Keratinocyte (primary cell): ENCODE data around the gene SEMA3C. TPM values are rescaled to one million over a fixed set of nuclear protein-coding genes. Genes with fewer than 3 reads are reported as not detected.

ENCODE experiments used
- DNase-seq: peaks from one replicate; pipeline ENCODE4 v3.0.0-alpha.2; 2011; ENCODE audit warnings: low read depth, missing footprints, low spot score
- FAIRE-seq: peaks from 2 replicates; lab custom pipeline; 2011; peaks lifted over from hg19 to GRCh38; lab: Jason Lieb, UNC
- H2AFZ ChIP-seq: 2 replicates; pipeline ENCODE4 v1.6.0; 2012; ENCODE audit warnings: low read length, control low read depth, inconsistent platforms; ENCODE audit not compliant: control insufficient read depth
- H3K27ac ChIP-seq: 2 replicates; pipeline ENCODE4 v1.5.1; 2011; ENCODE audit warnings: low read length; ENCODE audit not compliant: control insufficient read depth, insufficient read depth
- H3K27me3 ChIP-seq: 3 replicates; pipeline ENCODE4 v1.6.0; 2011; ENCODE audit warnings: low read length; ENCODE audit not compliant: control insufficient read depth, insufficient read depth; ENCODE audit errors: extremely low read depth
- H3K36me3 ChIP-seq, 2 experiments: 2 replicates in 1 of 2; 3 replicates in 1 of 2; pipeline ENCODE4 v1.5.1; 2011; ENCODE audit warnings: low read length in 2 of 2, mild to moderate bottlenecking in 1 of 2; ENCODE audit not compliant: control insufficient read depth in 2 of 2, insufficient read depth in 2 of 2; ENCODE audit errors: extremely low read depth in 1 of 2
- H3K4me1 ChIP-seq: 3 replicates; pipeline ENCODE4 v1.5.1; 2011; ENCODE audit warnings: low read length; ENCODE audit not compliant: control insufficient read depth, insufficient read depth; ENCODE audit errors: extremely low read depth
- H3K4me2 ChIP-seq: 3 replicates; pipeline ENCODE4 v1.6.0; 2011; ENCODE audit warnings: low read depth, low read length; ENCODE audit not compliant: control insufficient read depth, insufficient read depth; ENCODE audit errors: extremely low read depth
- H3K4me3 ChIP-seq, 3 experiments: fragments of 200-600 bp in 1 of 3; sonication (generic) in 1 of 3; 2 replicates in 2 of 3; 3 replicates in 1 of 3; pipeline ENCODE4 v1.5.1; 2011 to 2016; ENCODE audit warnings: low read length in 3 of 3, mild to moderate bottlenecking in 3 of 3, control low read depth in 2 of 3, inconsistent platforms in 1 of 3, low read depth in 1 of 3, mixed read lengths in 1 of 3, mixed run types in 1 of 3, moderate library complexity in 1 of 3; ENCODE audit not compliant: control insufficient read depth in 2 of 3, insufficient read depth in 2 of 3; ENCODE audit errors: extremely low read depth in 1 of 3
- H3K79me2 ChIP-seq: 2 replicates; pipeline ENCODE4 v1.6.0; 2012; ENCODE audit warnings: low read length; ENCODE audit not compliant: control insufficient read depth, insufficient read depth
- H3K9ac ChIP-seq: 3 replicates; pipeline ENCODE4 v1.6.0; 2011; ENCODE audit warnings: low read length; ENCODE audit not compliant: control insufficient read depth, insufficient read depth; ENCODE audit errors: extremely low read depth
- H3K9me1 ChIP-seq: 3 replicates; pipeline ENCODE4 v1.6.0; 2011; ENCODE audit warnings: low read length; ENCODE audit not compliant: control insufficient read depth, insufficient read depth; ENCODE audit errors: extremely low read depth
- H3K9me3 ChIP-seq: 2 replicates; pipeline ENCODE4 v1.5.1; 2012; ENCODE audit warnings: low read depth, low read length; ENCODE audit not compliant: control insufficient read depth
- H4K20me1 ChIP-seq: 3 replicates; pipeline ENCODE4 v1.6.0; 2011; ENCODE audit warnings: low read length; ENCODE audit not compliant: control insufficient read depth, insufficient read depth; ENCODE audit errors: extremely low read depth
- EZH2 ChIP-seq: IDR thresholded peaks from one replicate; pipeline ENCODE4 v1.6.1; 2012; ENCODE audit warnings: inconsistent platforms, mild to moderate bottlenecking, low read length, moderate library complexity
- dilution Hi-C: fragments of 300-500 bp; cut with MboI; formaldehyde crosslinking; loops from one replicate; pipeline ENCODE4 v1.7.0; 2020; ENCODE audit warnings: low sequenced_read_pairs; ENCODE audit not compliant: extremely low pct_ligation_motif_present
- polyA plus RNA-seq, 5 experiments: library from polyadenylated mRNA; depleted of rRNA in 3 of 5; stranded (reverse) in 3 of 5; stranded (forward) in 1 of 5; unstranded in 1 of 5; fragments of >200 nt; gene quantifications; 1 replicate in 1 of 5; 2 replicates in 3 of 5; 3 replicates in 1 of 5; pipeline versions ENCODE4 v1.2.1 to v1.2.3, GENCODE V29; 2011 to 2012; ENCODE audit warnings: missing spikeins in 2 of 5, low read depth in 1 of 5, low replicate concordance in 1 of 5
- TF ChIP-seq, protein P1 (sequence below), 3 experiments: IDR thresholded peaks in 1 of 3; conservative IDR thresholded peaks in 1 of 3; optimal IDR thresholded peaks in 1 of 3; 2 replicates in 2 of 3; 3 replicates in 1 of 3; pipeline versions ENCODE3 to v1.5.1; 2011; ENCODE audit warnings: low read length in 3 of 3, mild to moderate bottlenecking in 3 of 3, moderate library complexity in 2 of 3, control low read depth in 1 of 3, inconsistent platforms in 1 of 3; ENCODE audit not compliant: insufficient read depth in 2 of 3; ENCODE audit errors: extremely low read depth in 1 of 3

The SEMA3C gene
- polyA plus RNA-seq, 1 donor (not counting 4 experiments of a cell fraction or from before 2014, with no cell fraction given), result 142 TPM

GRCh38 chr7:80922253-80923049 is 3.6 kb upstream of the SEMA3C start:
- Histone ChIP-seq H3K9ac (no peak overlapping the region), H3K4me3 (no peak overlapping the region)

GRCh38 chr7:80921130-80921529 is 2.3 kb upstream of the SEMA3C start:
- no peak for DNase-seq
- Histone ChIP-seq H2AFZ (peak overlapping the region; percentile 45), H3K4me2 (peak overlapping the region; percentile 34), H3K36me3 (peaks cover 2 to 4% of the 10 kb centered on the region in 2 experiments), H3K9me1 (no peaks in the 10 kb centered on the region), H3K4me1 (peaks cover 48% of the 10 kb centered on the region), H4K20me1 (no peaks in the 10 kb centered on the region), H3K4me3 (no peak overlapping the region), H3K9me3 (no peaks in the 10 kb centered on the region), H3K27ac (peak overlapping the region; percentile 58), H3K27me3 (no peaks in the 10 kb centered on the region), H3K79me2 (peaks cover 27% of the 10 kb centered on the region), H3K9ac (no peak overlapping the region)
- peak; percentile 73 for FAIRE-seq
- no peak for TF ChIP-seq EZH2
- TF ChIP-seq, protein P1, sequence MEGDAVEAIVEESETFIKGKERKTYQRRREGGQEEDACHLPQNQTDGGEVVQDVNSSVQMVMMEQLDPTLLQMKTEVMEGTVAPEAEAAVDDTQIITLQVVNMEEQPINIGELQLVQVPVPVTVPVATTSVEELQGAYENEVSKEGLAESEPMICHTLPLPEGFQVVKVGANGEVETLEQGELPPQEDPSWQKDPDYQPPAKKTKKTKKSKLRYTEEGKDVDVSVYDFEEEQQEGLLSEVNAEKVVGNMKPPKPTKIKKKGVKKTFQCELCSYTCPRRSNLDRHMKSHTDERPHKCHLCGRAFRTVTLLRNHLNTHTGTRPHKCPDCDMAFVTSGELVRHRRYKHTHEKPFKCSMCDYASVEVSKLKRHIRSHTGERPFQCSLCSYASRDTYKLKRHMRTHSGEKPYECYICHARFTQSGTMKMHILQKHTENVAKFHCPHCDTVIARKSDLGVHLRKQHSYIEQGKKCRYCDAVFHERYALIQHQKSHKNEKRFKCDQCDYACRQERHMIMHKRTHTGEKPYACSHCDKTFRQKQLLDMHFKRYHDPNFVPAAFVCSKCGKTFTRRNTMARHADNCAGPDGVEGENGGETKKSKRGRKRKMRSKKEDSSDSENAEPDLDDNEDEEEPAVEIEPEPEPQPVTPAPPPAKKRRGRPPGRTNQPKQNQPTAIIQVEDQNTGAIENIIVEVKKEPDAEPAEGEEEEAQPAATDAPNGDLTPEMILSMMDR (optimal IDR thresholded peaks at IDR 0.05 in 1 of 3, IDR thresholded peaks at IDR 0.05 in 1 of 3, conservative IDR thresholded peaks at IDR 0.05 in 1 of 3; ENCODE audit: extremely low read depth in 1 of 3, insufficient read depth in 2 of 3, low read length in 3 of 3), result no peak
- dilution Hi-C loops, result no loop called here

More at GRCh38 chr7:80922253-80923049, 3.6 kb upstream of the SEMA3C start:
- dilution Hi-C loops, result no loop called here
- Histone ChIP-seq H3K9me3 (no peaks in the 10 kb centered on the region), H3K79me2 (peaks cover 14% of the 10 kb centered on the region), H3K4me2 (peak overlapping the region; percentile 37), H3K27ac (peak overlapping the region; percentile 58), H2AFZ (peak overlapping the region; percentile 50), H3K9me1 (no peaks in the 10 kb centered on the region), H3K36me3 (no peaks in the 10 kb centered on the region), H3K4me1 (peaks cover 37% of the 10 kb centered on the region), H4K20me1 (no peaks in the 10 kb centered on the region), H3K27me3 (no peaks in the 10 kb centered on the region)
- no peak for DNase-seq
- peak; percentile 71 for FAIRE-seq
- TF ChIP-seq, protein P1 (optimal IDR thresholded peaks at IDR 0.05 in 1 of 3, IDR thresholded peaks at IDR 0.05 in 1 of 3, conservative IDR thresholded peaks at IDR 0.05 in 1 of 3; ENCODE audit: extremely low read depth in 1 of 3, insufficient read depth in 2 of 3, low read length in 3 of 3), result no peak
- no peak for TF ChIP-seq EZH2
